ENCODE results near the gene PSMD3.

DNA sequence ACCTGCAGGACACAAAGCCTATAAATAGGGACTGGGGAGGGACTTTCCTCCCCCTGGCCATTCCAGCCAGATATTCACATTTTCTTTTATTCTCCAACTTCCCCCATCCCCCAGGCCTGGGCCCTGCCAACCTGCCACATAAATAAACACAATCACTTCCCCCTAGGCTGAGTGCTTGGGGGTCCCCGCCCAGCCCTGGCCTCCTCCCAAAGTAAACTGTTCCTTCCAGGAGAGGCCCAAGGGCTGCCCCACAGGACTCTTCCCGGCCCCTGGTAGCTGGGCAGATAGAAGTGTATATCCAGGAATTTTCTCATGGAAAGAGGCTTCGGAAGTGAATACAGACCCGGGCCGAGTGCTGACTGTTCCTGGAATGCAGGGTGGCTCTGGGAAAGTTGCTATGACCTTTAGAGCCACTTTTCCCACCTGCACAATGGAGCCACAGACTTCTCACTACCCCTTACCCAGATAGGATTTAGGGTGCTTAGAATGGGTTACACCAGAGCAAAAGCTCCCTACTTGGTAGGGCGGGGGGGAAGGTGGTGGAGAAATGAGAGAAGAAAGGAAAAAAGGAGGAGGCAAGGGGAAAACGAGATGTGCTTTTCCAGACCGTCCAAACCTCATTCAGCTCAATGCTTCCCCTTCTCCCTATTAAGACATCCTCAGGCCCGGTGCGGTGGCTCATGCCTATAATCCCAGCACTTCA is 43.1 kb downstream of the PSMD3 start:
- TF ChIP-seq GATA2 (IDR thresholded peaks at IDR 0.05; ENCODE audit: low read depth, low read length) (no peak), GATA3 (IDR thresholded peaks at IDR 0.05; ENCODE audit: low read depth, low read length) (no peak)

Measured in SH-SY5Y (cell line).